CD14-positive monocyte (primary cell): ENCODE data around the gene FNIP2. TPM values are rescaled to one million over a fixed set of nuclear protein-coding genes. Genes with fewer than 3 reads are reported as not detected.

ENCODE experiments used
- DNase-seq, 3 donors: peaks; one replicate each; pipeline ENCODE4 v3.0.0-alpha.2; 2011 to 2022
- H2AFZ ChIP-seq: 2 replicates; pipeline ENCODE4 v1.6.0; 2012; ENCODE audit warnings: mild to moderate bottlenecking, low read depth, low read length, inconsistent platforms; ENCODE audit not compliant: insufficient read depth, poor library complexity, severe bottlenecking
- H3K27ac ChIP-seq, 2 donors: 1 replicate in 1 of 2; 2 replicates in 1 of 2; pipeline ENCODE4 v1.5.1; 2012 to 2013; ENCODE audit warnings: low read length in 2 of 2, control low read depth in 1 of 2, inconsistent platforms in 1 of 2, low read depth in 1 of 2, mild to moderate bottlenecking in 1 of 2
- H3K27me3 ChIP-seq, 2 donors: one replicate each; pipeline versions ENCODE4 v1.6.0 to v1.6.1; 2011 to 2013; ENCODE audit warnings: low read length in 2 of 2; ENCODE audit not compliant: control insufficient read depth in 2 of 2, insufficient read depth in 2 of 2
- H3K36me3 ChIP-seq, 2 donors: replicated peaks in 1 of 2; 1 replicate in 1 of 2; 2 replicates in 1 of 2; pipeline versions ENCODE4 v1.5.1 to v1.6.1; 2012 to 2013; ENCODE audit warnings: low read length in 2 of 2, control low read depth in 1 of 2, inconsistent platforms in 1 of 2, mild to moderate bottlenecking in 1 of 2; ENCODE audit not compliant: insufficient read depth in 2 of 2, control insufficient read depth in 1 of 2
- H3K4me1 ChIP-seq, 2 donors: 1 replicate in 1 of 2; 2 replicates in 1 of 2; pipeline versions ENCODE4 v1.5.1 to v1.6.1; 2012 to 2013; ENCODE audit warnings: low read length in 2 of 2, control low read depth in 1 of 2, inconsistent platforms in 1 of 2, mild to moderate bottlenecking in 1 of 2, moderate library complexity in 1 of 2; ENCODE audit not compliant: insufficient read depth in 2 of 2, control insufficient read depth in 1 of 2
- H3K4me2 ChIP-seq: replicated peaks from 2 replicates; pipeline ENCODE3; 2012; ENCODE audit warnings: low read length, moderate library complexity, mild to moderate bottlenecking; ENCODE audit not compliant: poor library complexity, severe bottlenecking; ENCODE audit errors: extremely low read depth
- H3K4me3 ChIP-seq, 3 experiments: fragments of 200-600 bp in 1 of 3; sonication (generic) in 1 of 3; replicated peaks in 1 of 3; 1 replicate in 2 of 3; 2 replicates in 1 of 3; pipeline ENCODE4 v1.5.1; 2011 to 2013; ENCODE audit warnings: low read length in 3 of 3, mild to moderate bottlenecking in 3 of 3, control low read depth in 2 of 3, low read depth in 2 of 3, inconsistent platforms in 1 of 3, moderate library complexity in 1 of 3
- H3K79me2 ChIP-seq: 2 replicates; pipeline ENCODE4 v1.6.0; 2012; ENCODE audit warnings: mild to moderate bottlenecking, control low read depth, inconsistent platforms, low read length, moderate library complexity; ENCODE audit not compliant: insufficient read depth
- H3K9ac ChIP-seq: 2 replicates; pipeline ENCODE4 v1.6.0; 2017; ENCODE audit warnings: low read length, mild to moderate bottlenecking; ENCODE audit not compliant: insufficient read depth, poor library complexity, severe bottlenecking
- H3K9me3 ChIP-seq, 2 donors: replicated peaks in 1 of 2; 1 replicate in 1 of 2; 2 replicates in 1 of 2; pipeline versions ENCODE4 v1.5.1 to v1.6.1; 2012 to 2013; ENCODE audit warnings: low read length in 2 of 2, control low read depth in 1 of 2; ENCODE audit not compliant: control insufficient read depth in 1 of 2, insufficient read depth in 1 of 2
- H4K20me1 ChIP-seq: 2 replicates; pipeline ENCODE4 v1.6.0; 2012; ENCODE audit warnings: mild to moderate bottlenecking, low read length, control low read depth, moderate library complexity; ENCODE audit not compliant: insufficient read depth
- H3K27ac Mint-ChIP-seq, 7 donors: one replicate each; pipeline ENCODE4 v1.8.0; 2020; ENCODE audit warnings: mild to moderate bottlenecking in 7 of 7, mixed read lengths in 7 of 7, moderate library complexity in 6 of 7, inconsistent platforms in 2 of 7
- H3K27me3 Mint-ChIP-seq, 3 donors: one replicate each; pipeline ENCODE4 v1.8.0; 2021 to 2022; ENCODE audit warnings: low read depth in 3 of 3, mild to moderate bottlenecking in 3 of 3, mixed read lengths in 3 of 3, moderate library complexity in 3 of 3, inconsistent platforms in 1 of 3
- H3K36me3 Mint-ChIP-seq, 2 donors: one replicate each; pipeline ENCODE4 v1.8.0; 2020; ENCODE audit warnings: mixed read lengths in 2 of 2, inconsistent platforms in 1 of 2, mild to moderate bottlenecking in 1 of 2
- H3K4me1 Mint-ChIP-seq: one replicate; pipeline ENCODE4 v1.8.0; 2020; ENCODE audit warnings: mild to moderate bottlenecking, mixed read lengths
- H3K4me3 Mint-ChIP-seq, 2 donors: one replicate each; pipeline ENCODE4 v1.8.0; 2020; ENCODE audit warnings: mild to moderate bottlenecking in 2 of 2, mixed read lengths in 2 of 2, moderate library complexity in 1 of 2
- H3K9me3 Mint-ChIP-seq, 7 donors: one replicate each; pipeline ENCODE4 v1.8.0; 2020 to 2022; ENCODE audit warnings: mixed read lengths in 7 of 7, mild to moderate bottlenecking in 6 of 7, moderate library complexity in 6 of 7, inconsistent platforms in 2 of 7
- CTCF ChIP-seq: fragments of 200-600 bp; IDR thresholded peaks from one replicate; pipeline ENCODE4 v1.8.0; 2022; ENCODE audit warnings: antibody characterized with exemption, mild to moderate bottlenecking
- WGBS: methylation state at CpG from one replicate; pipeline ENCODE4 v1.1.5; 2013; ENCODE audit warnings: missing lambda C conversion rate; ENCODE audit not compliant: insufficient coverage; 5-methylcytosine and 5-hydroxymethylcytosine counted together
- intact Hi-C, 2 donors: fragments of 100-400 bp; cut with micrococcal nuclease; formaldehyde crosslinking; loops; one replicate each; pipeline versions ENCODE4 v1.15.0 to v1.15.1; 2023
- polyA plus RNA-seq, 3 donors: library from polyadenylated mRNA; depleted of rRNA in 1 of 3; unstranded in 2 of 3; stranded (reverse) in 1 of 3; fragments of 300-500 nt in 2 of 3; fragments of >200 nt in 1 of 3; fragmentation: Illumina TruSeq in 2 of 3; gene quantifications; 1 replicate in 2 of 3; 2 replicates in 1 of 3; pipeline ENCODE4 v1.2.3, GENCODE V29; 2012 to 2021

The FNIP2 gene
- polyA plus RNA-seq, 3 donors: 3.5 to 7.7 (median 5.7) TPM

GRCh38 chr4:158945529-158946108 lies 176.8 kb downstream of the FNIP2 start:
- no peak overlapping the region for H3K4me2 ChIP-seq
- Mint-ChIP-seq H3K27me3 (peaks cover 0 to 3% (median 2%) of the 10 kb centered on the region in 3 donors), H3K9me3 (peaks cover 0 to 2% (median 0%) of the 10 kb centered on the region in 7 donors), H3K36me3 (no peaks in the 10 kb centered on the region), H3K27ac (no peak overlapping the region), H3K4me3 (peak overlapping the region in 1 of 2 donors; percentile 37), H3K4me1 (peaks cover 16% of the 10 kb centered on the region)
- 95% methylated on average over 3 of the region's 5 CpGs for WGBS
- no peak overlapping the region for H2AFZ ChIP-seq
- no peaks in the 10 kb centered on the region for H3K27me3 ChIP-seq
- TF ChIP-seq CTCF: no peak
- no peak overlapping the region for H3K4me3 ChIP-seq
- no peaks in the 10 kb centered on the region for H4K20me1 ChIP-seq
- peaks cover 2 to 7% of the 10 kb centered on the region in 2 donors for H3K4me1 ChIP-seq
- intact Hi-C loops: no loop called here
- H3K9me3 ChIP-seq: no peaks in the 10 kb centered on the region
- DNase-seq: no peak
- no peaks in the 10 kb centered on the region for H3K36me3 ChIP-seq
- no peak overlapping the region for H3K27ac ChIP-seq
- no peaks in the 10 kb centered on the region for H3K79me2 ChIP-seq
- H3K9ac ChIP-seq: no peak overlapping the region

DNA sequence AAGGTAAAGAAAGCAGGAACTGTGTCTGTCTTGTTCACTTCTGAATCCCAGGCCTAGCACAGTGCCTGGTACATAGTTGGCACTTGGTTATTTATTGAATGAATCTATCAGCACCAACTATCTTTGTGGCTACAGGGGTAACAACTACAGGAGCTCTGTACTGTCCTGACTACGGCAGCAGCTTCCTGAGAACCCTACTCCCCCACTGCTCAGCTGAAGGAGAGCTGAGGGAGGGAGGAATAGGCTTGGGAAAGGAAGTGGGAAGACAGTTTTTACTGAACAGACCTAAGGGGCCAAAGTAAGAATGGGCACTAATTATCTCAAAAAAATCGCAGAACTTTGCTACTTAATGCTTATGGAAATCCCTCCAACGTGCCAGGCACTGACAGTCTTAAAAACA lies 178.0 kb downstream of the FNIP2 start:
- Histone ChIP-seq H3K4me3 (no peak overlapping the region), H3K79me2 (no peaks in the 10 kb centered on the region), H3K4me1 (no peaks in the 10 kb centered on the region), H3K27me3 (no peaks in the 10 kb centered on the region), H3K36me3 (no peaks in the 10 kb centered on the region), H3K9ac (no peak overlapping the region), H3K4me2 (no peak overlapping the region), H2AFZ (no peak overlapping the region), H3K9me3 (peaks cover 0 to 3% of the 10 kb centered on the region in 2 donors), H3K27ac (no peak overlapping the region), H4K20me1 (no peaks in the 10 kb centered on the region)
- intact Hi-C loops: no loop called here
- WGBS: 100% methylated on average over 2 of the region's 3 CpGs
- peaks cover 0 to 3% (median 2%) of the 10 kb centered on the region in 3 donors for H3K27me3 Mint-ChIP-seq
- no peak for DNase-seq
- no peak overlapping the region for H3K4me3 Mint-ChIP-seq
- H3K4me1 Mint-ChIP-seq: peaks cover 7% of the 10 kb centered on the region
- no peak overlapping the region for H3K27ac Mint-ChIP-seq
- no peak for TF ChIP-seq CTCF
- H3K9me3 Mint-ChIP-seq: peaks cover 0 to 7% (median 5%) of the 10 kb centered on the region in 7 donors
- H3K36me3 Mint-ChIP-seq: no peaks in the 10 kb centered on the region
